ENCODE results near the gene UNC5B. TPM values are rescaled to one million over a fixed set of nuclear protein-coding genes. Genes with fewer than 3 reads are reported as not detected.

The UNC5B gene
- polyA plus RNA-seq, 3 donors, result 0.04 to 0.72 TPM; not detected in 1

DNA sequence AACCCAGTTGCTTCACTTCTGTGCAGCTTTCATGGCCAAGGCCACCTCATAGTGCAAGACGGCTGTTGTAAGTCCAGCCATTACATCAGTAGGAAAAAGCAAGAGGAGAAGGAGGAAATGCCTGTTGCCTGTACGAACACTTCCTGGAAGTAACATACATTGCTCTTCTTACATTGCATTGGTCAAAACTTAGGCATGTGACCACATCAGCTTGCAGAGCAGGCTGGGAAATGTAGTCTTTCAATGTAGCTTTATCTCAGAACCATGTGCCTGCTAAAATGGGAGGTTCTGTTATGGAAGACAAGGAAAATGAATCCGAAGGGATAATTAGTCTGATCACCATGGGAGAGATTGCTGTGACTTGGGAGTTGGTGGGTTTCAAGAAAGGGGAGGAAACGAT, 111.0 kb downstream of the UNC5B start:
- Histone ChIP-seq H3K9ac (ENCODE audit: insufficient read depth, low read length, poor library complexity, severe bottlenecking) (no peak overlapping the region), H3K4me2 (replicated peaks; ENCODE audit: extremely low read depth, low read length, poor library complexity, severe bottlenecking) (no peak overlapping the region), H3K9me3 (replicated peaks in 1 of 2; ENCODE audit: control insufficient read depth in 1 of 2, insufficient read depth in 1 of 2, low read length in 2 of 2) (no peaks in the 10 kb centered on the region), H2AFZ (ENCODE audit: insufficient read depth, low read depth, low read length, poor library complexity, severe bottlenecking) (no peak overlapping the region), H3K4me3 (replicated peaks in 1 of 3; ENCODE audit: low read depth in 2 of 3, low read length in 3 of 3) (no peak overlapping the region), H4K20me1 (ENCODE audit: insufficient read depth, low read length) (peaks cover 47% of the 10 kb centered on the region), H3K27me3 (ENCODE audit: control insufficient read depth in 2 of 2, insufficient read depth in 2 of 2, low read length in 2 of 2) (no peaks in the 10 kb centered on the region), H3K36me3 (replicated peaks in 1 of 2; ENCODE audit: control insufficient read depth in 1 of 2, insufficient read depth in 2 of 2, low read length in 2 of 2) (peaks cover 46 to 61% of the 10 kb centered on the region in 2 donors), H3K4me1 (ENCODE audit: control insufficient read depth in 1 of 2, insufficient read depth in 2 of 2, low read length in 2 of 2) (peaks cover 19 to 28% of the 10 kb centered on the region in 2 donors), H3K79me2 (ENCODE audit: insufficient read depth, low read length) (peaks cover 56% of the 10 kb centered on the region), H3K27ac (ENCODE audit: low read depth in 1 of 2, low read length in 2 of 2) (no peak overlapping the region)
- peaks cover 37% of the 10 kb centered on the region for H3K4me1 Mint-ChIP-seq
- TF ChIP-seq, protein P1, sequence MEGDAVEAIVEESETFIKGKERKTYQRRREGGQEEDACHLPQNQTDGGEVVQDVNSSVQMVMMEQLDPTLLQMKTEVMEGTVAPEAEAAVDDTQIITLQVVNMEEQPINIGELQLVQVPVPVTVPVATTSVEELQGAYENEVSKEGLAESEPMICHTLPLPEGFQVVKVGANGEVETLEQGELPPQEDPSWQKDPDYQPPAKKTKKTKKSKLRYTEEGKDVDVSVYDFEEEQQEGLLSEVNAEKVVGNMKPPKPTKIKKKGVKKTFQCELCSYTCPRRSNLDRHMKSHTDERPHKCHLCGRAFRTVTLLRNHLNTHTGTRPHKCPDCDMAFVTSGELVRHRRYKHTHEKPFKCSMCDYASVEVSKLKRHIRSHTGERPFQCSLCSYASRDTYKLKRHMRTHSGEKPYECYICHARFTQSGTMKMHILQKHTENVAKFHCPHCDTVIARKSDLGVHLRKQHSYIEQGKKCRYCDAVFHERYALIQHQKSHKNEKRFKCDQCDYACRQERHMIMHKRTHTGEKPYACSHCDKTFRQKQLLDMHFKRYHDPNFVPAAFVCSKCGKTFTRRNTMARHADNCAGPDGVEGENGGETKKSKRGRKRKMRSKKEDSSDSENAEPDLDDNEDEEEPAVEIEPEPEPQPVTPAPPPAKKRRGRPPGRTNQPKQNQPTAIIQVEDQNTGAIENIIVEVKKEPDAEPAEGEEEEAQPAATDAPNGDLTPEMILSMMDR (IDR thresholded peaks at IDR 0.05), result no peak
- H3K9me3 Mint-ChIP-seq, result no peaks in the 10 kb centered on the region
- DNase-seq, result peak; percentile 34 to 73 (median 59)
- no peak overlapping the region for H3K4me3 Mint-ChIP-seq
- H3K27ac Mint-ChIP-seq, result peak overlapping the region in 2 of 7 donors; percentile 6 to 17
- WGBS (ENCODE audit: insufficient coverage), result 89% methylated on average over 3 of the region's 4 CpGs
- H3K27me3 Mint-ChIP-seq (ENCODE audit: low read depth in 3 of 3), result peaks cover 0 to 2% (median 0%) of the 10 kb centered on the region in 3 donors
- intact Hi-C loops (cut with micrococcal nuclease), result loop anchor here in 1 of 2 donors (5.0 kb wide), 1 partner anchor 54 kb away; no protein-coding TSS in a partner anchor
- H3K36me3 Mint-ChIP-seq, result peaks cover 52 to 62% of the 10 kb centered on the region in 2 donors

GRCh38 chr10:71324743-71325142, 112.4 kb downstream of the UNC5B start:
- no peaks in the 10 kb centered on the region for H3K27me3 ChIP-seq (ENCODE audit: control insufficient read depth in 2 of 2, insufficient read depth in 2 of 2, low read length in 2 of 2)
- no peak overlapping the region for H3K9ac ChIP-seq (ENCODE audit: insufficient read depth, low read length, poor library complexity, severe bottlenecking)
- no peak overlapping the region for H3K4me3 Mint-ChIP-seq
- no peak overlapping the region for H3K4me3 ChIP-seq (replicated peaks in 1 of 3; ENCODE audit: low read depth in 2 of 3, low read length in 3 of 3)
- TF ChIP-seq, protein P1 (IDR thresholded peaks at IDR 0.05), result no peak
- H3K79me2 ChIP-seq (ENCODE audit: insufficient read depth, low read length), result peaks cover 54% of the 10 kb centered on the region
- peak overlapping the region in 3 of 7 donors; percentile 1 to 75 (median 32) for H3K27ac Mint-ChIP-seq
- no peaks in the 10 kb centered on the region for H3K9me3 ChIP-seq (replicated peaks in 1 of 2; ENCODE audit: control insufficient read depth in 1 of 2, insufficient read depth in 1 of 2, low read length in 2 of 2)
- no peak for DNase-seq
- H4K20me1 ChIP-seq (ENCODE audit: insufficient read depth, low read length), result peaks cover 58% of the 10 kb centered on the region
- peaks cover 64 to 76% of the 10 kb centered on the region in 2 donors for H3K36me3 Mint-ChIP-seq
- H3K4me1 ChIP-seq (ENCODE audit: control insufficient read depth in 1 of 2, insufficient read depth in 2 of 2, low read length in 2 of 2), result peaks cover 12 to 16% of the 10 kb centered on the region in 2 donors
- no peak overlapping the region for H2AFZ ChIP-seq (ENCODE audit: insufficient read depth, low read depth, low read length, poor library complexity, severe bottlenecking)
- H3K36me3 ChIP-seq (replicated peaks in 1 of 2; ENCODE audit: control insufficient read depth in 1 of 2, insufficient read depth in 2 of 2, low read length in 2 of 2), result peaks cover 57 to 74% of the 10 kb centered on the region in 2 donors
- intact Hi-C loops (cut with micrococcal nuclease), result loop anchor here in 1 of 2 donors (5.0 kb wide), 1 partner anchor 53 kb away; no protein-coding TSS in a partner anchor
- no peak overlapping the region for H3K27ac ChIP-seq (ENCODE audit: low read depth in 1 of 2, low read length in 2 of 2)
- peaks cover 28% of the 10 kb centered on the region for H3K4me1 Mint-ChIP-seq
- no peak overlapping the region for H3K4me2 ChIP-seq (replicated peaks; ENCODE audit: extremely low read depth, low read length, poor library complexity, severe bottlenecking)
- WGBS (ENCODE audit: insufficient coverage), result 97% methylated on average over 9 of the region's 9 CpGs
- no peaks in the 10 kb centered on the region for H3K9me3 Mint-ChIP-seq
- peaks cover 0 to 2% (median 0%) of the 10 kb centered on the region in 3 donors for H3K27me3 Mint-ChIP-seq (ENCODE audit: low read depth in 3 of 3)

Measured in CD14-positive monocyte (primary cell).